ENCODE measurements around the gene SYK. TPM values are rescaled to one million over a fixed set of nuclear protein-coding genes. Genes with fewer than 3 reads are reported as not detected.

Gene SYK
- total RNA-seq, 1 donor from 2014 or later, result 0.18 TPM

DNA sequence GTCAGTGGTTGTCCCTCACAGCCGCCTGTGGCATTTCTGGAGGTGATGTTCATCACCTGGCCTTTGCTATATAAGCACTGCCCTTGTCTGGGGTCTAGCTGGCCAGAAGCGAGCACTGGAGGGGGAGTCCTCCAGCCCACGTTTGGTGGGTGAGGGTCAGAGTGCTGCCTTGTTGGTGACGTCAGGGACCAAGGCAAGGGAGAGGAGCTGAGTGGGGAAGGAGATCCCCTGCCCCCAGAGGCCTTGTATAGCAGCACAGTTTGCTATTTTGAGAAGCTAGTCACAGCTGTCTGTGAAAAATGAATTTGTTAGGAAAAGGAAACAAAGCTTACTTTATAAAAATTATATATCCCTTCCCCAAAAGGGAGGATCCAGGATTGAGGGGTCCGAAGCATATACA lies 49.8 kb downstream of the SYK start:
- intact Hi-C loops (cut with micrococcal nuclease), result no loop called here
- Mint-ChIP-seq H3K4me1 (ENCODE audit: low read depth) (no peaks in the 10 kb centered on the region), H3K27me3 (ENCODE audit: insufficient read depth) (peaks cover 16% of the 10 kb centered on the region), H3K4me3 (no peak overlapping the region), H3K36me3 (ENCODE audit: low read depth) (no peaks in the 10 kb centered on the region), H3K9me3 (no peaks in the 10 kb centered on the region), H3K27ac (no peak overlapping the region)
- DNase-seq (ENCODE audit: low spot score), result no peak

DNA sequence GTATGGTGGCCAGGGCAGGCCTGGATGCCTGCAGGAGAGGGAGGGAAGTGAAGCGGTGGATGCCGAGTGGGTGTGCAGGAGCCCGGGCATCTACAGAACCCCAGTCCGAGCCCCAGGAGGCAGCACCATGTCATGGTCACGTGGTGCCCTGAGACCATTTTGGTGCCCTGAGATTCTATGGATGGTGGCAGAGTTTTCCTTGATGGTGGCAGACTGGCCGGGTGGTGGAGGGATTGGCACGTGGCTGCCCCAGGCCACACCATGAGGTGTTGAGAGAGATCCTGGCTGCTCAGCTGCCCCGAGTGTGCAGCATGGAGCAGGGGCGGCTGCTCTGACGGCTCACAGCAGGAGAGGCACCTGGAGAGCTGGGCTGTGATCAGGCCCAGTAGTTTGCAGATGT lies 52.3 kb downstream of the SYK start:
- Mint-ChIP-seq H3K9me3 (no peaks in the 10 kb centered on the region), H3K4me3 (no peak overlapping the region), H3K27ac (no peak overlapping the region), H3K36me3 (ENCODE audit: low read depth) (no peaks in the 10 kb centered on the region), H3K4me1 (ENCODE audit: low read depth) (peaks cover 4% of the 10 kb centered on the region), H3K27me3 (ENCODE audit: insufficient read depth) (peaks cover 17% of the 10 kb centered on the region)
- DNase-seq (ENCODE audit: low spot score), result no peak
- intact Hi-C loops (cut with micrococcal nuclease), result no loop called here

DNA sequence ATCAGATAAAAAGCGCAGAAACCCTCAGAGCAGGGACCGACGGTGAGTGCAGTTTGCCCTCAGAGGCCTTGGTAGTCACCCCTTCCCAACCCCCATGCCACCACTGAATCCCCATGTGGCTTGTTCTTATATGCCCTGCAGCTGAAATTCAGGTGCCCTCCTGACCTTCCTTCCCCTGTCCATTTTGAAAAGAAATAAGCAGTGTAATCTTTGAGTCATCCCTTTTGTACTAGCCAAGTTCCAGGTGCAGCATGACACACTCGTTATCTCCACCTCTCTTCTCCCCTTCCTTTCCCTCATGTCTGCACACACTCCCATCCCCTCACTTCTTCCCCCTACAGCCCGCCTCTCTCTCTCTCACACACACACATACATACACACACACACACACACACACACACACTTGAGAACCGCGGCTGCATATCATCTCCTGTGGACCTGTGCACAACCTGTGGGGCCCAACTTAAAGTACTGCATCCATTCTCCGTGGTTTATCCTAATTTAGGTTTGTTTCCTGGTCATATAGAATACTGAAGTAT lies 53.1 kb downstream of the SYK start:
- Mint-ChIP-seq H3K4me1 (ENCODE audit: low read depth) (peaks cover 8% of the 10 kb centered on the region), H3K27me3 (ENCODE audit: insufficient read depth) (peaks cover 17% of the 10 kb centered on the region), H3K36me3 (ENCODE audit: low read depth) (no peaks in the 10 kb centered on the region), H3K27ac (no peak overlapping the region), H3K4me3 (no peak overlapping the region), H3K9me3 (no peaks in the 10 kb centered on the region)
- intact Hi-C loops (cut with micrococcal nuclease), result no loop called here
- DNase-seq (ENCODE audit: low spot score), result no peak

DNA sequence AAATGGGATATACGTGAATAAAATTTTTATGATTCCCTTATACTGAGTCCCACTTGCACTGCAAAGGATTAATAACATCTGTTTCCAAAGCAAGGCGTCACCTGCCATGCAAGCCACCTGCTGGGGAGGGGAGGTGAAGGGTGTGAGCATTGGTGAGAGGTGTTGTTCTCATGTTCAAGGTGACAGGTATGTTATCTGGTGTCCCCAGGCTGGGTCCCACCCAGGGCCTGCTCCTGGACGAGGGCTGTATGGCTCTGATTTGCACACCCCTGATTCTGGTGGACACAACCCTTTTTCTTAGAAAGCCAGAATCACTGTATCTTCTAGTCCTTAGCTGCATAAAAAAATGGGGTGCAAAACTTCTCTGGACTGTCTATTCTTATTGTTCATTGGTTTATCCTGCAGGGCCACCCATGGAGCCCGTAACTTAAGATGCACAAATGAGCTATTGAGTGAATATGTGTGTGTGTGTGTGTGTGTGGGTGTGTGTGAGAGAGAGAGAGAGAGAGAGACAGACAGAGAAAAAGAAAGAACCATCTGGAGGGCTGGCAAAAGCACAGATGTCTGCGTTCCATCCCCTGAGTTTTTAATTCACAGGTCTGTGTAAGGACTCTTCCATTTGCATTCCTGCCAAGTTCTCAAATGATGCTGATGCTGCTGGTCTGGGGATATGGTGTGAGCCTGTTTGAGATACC lies 53.7 kb downstream of the SYK start:
- no peak for DNase-seq (ENCODE audit: low spot score)
- Mint-ChIP-seq H3K36me3 (ENCODE audit: low read depth) (no peaks in the 10 kb centered on the region), H3K4me3 (no peak overlapping the region)

DNA sequence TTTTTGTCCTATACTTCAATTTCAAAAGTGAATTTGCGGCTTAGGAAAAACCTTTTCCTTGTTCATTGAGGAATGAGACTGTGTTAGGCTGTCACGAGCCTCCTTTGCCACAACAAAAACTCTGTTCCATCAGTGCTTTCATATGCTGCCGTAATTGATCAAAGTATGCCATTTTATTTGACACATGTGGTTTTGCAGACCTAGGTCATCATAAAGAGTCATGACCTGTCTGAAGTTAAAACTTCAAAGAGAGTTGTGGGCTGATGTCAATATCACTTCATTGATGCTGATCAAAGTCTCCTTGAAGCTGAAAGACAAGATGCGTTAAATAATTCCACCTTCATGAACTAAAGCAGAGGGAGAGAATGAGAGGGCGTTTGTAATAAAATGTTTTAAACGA lies 55.5 kb downstream of the SYK start:
- Mint-ChIP-seq H3K36me3 (ENCODE audit: low read depth) (no peaks in the 10 kb centered on the region), H3K27ac (no peak overlapping the region), H3K4me3 (no peak overlapping the region), H3K27me3 (ENCODE audit: insufficient read depth) (peaks cover 17% of the 10 kb centered on the region), H3K4me1 (ENCODE audit: low read depth) (peaks cover 8% of the 10 kb centered on the region), H3K9me3 (no peaks in the 10 kb centered on the region)
- no peak for DNase-seq (ENCODE audit: low spot score)
- intact Hi-C loops (cut with micrococcal nuclease), result no loop called here

More for the DNA sequence above, 53.7 kb downstream of the SYK start:
- no peak overlapping the region for H3K27ac Mint-ChIP-seq
- peaks cover 17% of the 10 kb centered on the region for H3K27me3 Mint-ChIP-seq (ENCODE audit: insufficient read depth)
- H3K9me3 Mint-ChIP-seq, result no peaks in the 10 kb centered on the region
- intact Hi-C loops (cut with micrococcal nuclease), result no loop called here
- peaks cover 8% of the 10 kb centered on the region for H3K4me1 Mint-ChIP-seq (ENCODE audit: low read depth)

- no peak overlapping the region for H3K27ac Mint-ChIP-seq
- H3K27me3 Mint-ChIP-seq (ENCODE audit: insufficient read depth), result peaks cover 17% of the 10 kb centered on the region
- intact Hi-C loops (cut with micrococcal nuclease), result no loop called here
- H3K9me3 Mint-ChIP-seq, result no peaks in the 10 kb centered on the region
- peaks cover 8% of the 10 kb centered on the region for H3K4me1 Mint-ChIP-seq (ENCODE audit: low read depth)
- H3K36me3 Mint-ChIP-seq (ENCODE audit: low read depth), result no peaks in the 10 kb centered on the region
- DNase-seq (ENCODE audit: low spot score), result no peak
- H3K4me3 Mint-ChIP-seq, result no peak overlapping the region
Measured at GRCh38 chr9:90857855-90858254, 56.2 kb downstream of the SYK start.

DNA sequence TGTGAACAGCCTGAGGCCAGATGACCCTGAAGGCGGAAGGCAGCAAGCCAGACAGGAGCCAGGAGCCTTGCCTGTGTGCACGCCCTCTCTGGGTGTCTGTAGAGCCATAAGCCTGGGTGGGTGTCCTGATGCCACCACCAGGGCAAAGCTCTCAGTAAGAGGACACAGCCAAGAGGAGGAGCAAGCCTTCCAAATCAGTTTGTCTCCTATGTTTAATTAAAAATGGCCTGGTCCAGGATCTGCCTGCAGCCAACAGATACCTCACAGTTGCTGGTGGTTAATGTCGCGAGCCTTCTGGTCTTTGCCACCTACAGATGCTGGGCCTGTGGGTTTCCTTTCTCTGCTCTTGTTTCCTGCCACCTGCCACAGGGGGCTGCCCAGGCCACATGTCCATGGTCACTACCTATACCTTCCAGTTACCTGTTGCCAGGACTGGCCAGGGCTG lies 56.9 kb downstream of the SYK start:
- no peak for DNase-seq (ENCODE audit: low spot score)
- Mint-ChIP-seq H3K36me3 (ENCODE audit: low read depth) (no peaks in the 10 kb centered on the region), H3K4me1 (ENCODE audit: low read depth) (peaks cover 8% of the 10 kb centered on the region), H3K4me3 (no peak overlapping the region), H3K9me3 (no peaks in the 10 kb centered on the region), H3K27me3 (ENCODE audit: insufficient read depth) (peaks cover 17% of the 10 kb centered on the region), H3K27ac (no peak overlapping the region)
- intact Hi-C loops (cut with micrococcal nuclease), result no loop called here

DNA sequence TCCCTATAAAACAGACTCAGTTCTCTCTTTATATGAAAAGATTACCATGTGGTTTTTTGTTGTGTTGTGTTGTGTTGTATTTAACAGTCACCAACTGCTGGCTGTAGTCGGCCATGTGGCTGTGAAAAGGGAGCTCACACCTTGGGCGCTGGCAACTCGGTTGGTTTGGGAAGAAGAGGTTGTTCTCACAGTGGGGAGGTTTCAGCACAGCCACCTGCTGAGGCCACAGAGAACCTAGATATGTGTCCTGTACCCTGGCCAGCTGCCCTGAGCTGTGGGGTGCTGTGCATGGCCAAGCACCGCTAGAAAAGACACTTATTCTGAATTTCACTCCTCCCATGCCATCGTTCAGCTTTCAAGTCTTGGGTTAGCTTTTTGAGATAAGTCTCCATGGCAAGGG lies 58.8 kb downstream of the SYK start:
- Mint-ChIP-seq H3K9me3 (no peaks in the 10 kb centered on the region), H3K27me3 (ENCODE audit: insufficient read depth) (peaks cover 17% of the 10 kb centered on the region), H3K36me3 (ENCODE audit: low read depth) (no peaks in the 10 kb centered on the region), H3K4me1 (ENCODE audit: low read depth) (peaks cover 18% of the 10 kb centered on the region), H3K4me3 (no peak overlapping the region), H3K27ac (no peak overlapping the region)
- DNase-seq (ENCODE audit: low spot score), result no peak
- intact Hi-C loops (cut with micrococcal nuclease), result no loop called here

GRCh38 chr9:90860826-90861225 lies 59.2 kb downstream of the SYK start:
- DNase-seq (ENCODE audit: low spot score), result no peak
- H3K9me3 Mint-ChIP-seq, result no peaks in the 10 kb centered on the region
- H3K4me3 Mint-ChIP-seq, result no peak overlapping the region
- no peak overlapping the region for H3K27ac Mint-ChIP-seq
- H3K36me3 Mint-ChIP-seq (ENCODE audit: low read depth), result no peaks in the 10 kb centered on the region
- peaks cover 20% of the 10 kb centered on the region for H3K4me1 Mint-ChIP-seq (ENCODE audit: low read depth)
- H3K27me3 Mint-ChIP-seq (ENCODE audit: insufficient read depth), result peaks cover 13% of the 10 kb centered on the region
- intact Hi-C loops (cut with micrococcal nuclease), result no loop called here

DNA sequence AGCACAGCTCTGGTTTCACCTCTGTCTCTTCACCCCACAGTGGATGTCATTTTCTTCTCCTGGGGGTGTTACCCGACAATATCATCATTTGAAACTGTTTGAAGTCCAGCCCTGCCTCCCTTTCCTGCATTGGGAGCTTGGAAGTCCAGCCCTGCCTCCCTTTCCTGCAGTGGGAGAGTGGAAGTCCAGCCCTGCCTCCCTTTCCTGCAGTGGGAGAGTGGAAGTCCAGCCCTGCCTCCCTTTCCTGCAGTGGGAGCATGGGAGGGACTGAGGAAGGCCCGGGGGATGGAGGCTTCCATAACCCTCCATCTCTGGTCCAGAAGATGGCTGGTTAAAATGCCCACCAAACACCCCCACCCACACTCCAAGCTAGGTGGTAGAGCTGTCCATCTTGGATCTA lies 59.8 kb downstream of the SYK start:
- intact Hi-C loops (cut with micrococcal nuclease), result no loop called here
- Mint-ChIP-seq H3K9me3 (no peaks in the 10 kb centered on the region), H3K27me3 (ENCODE audit: insufficient read depth) (peaks cover 9% of the 10 kb centered on the region), H3K27ac (no peak overlapping the region), H3K4me3 (no peak overlapping the region), H3K4me1 (ENCODE audit: low read depth) (peaks cover 20% of the 10 kb centered on the region), H3K36me3 (ENCODE audit: low read depth) (no peaks in the 10 kb centered on the region)
- no peak for DNase-seq (ENCODE audit: low spot score)

- DNase-seq (ENCODE audit: low spot score), result no peak
- Mint-ChIP-seq H3K27me3 (ENCODE audit: insufficient read depth) (peaks cover 5% of the 10 kb centered on the region), H3K27ac (no peak overlapping the region), H3K9me3 (no peaks in the 10 kb centered on the region), H3K4me3 (no peak overlapping the region), H3K4me1 (ENCODE audit: low read depth) (peaks cover 20% of the 10 kb centered on the region), H3K36me3 (ENCODE audit: low read depth) (no peaks in the 10 kb centered on the region)
- intact Hi-C loops (cut with micrococcal nuclease), result no loop called here
Measured at GRCh38 chr9:90861826-90862740, 60.5 kb downstream of the SYK start.

DNA sequence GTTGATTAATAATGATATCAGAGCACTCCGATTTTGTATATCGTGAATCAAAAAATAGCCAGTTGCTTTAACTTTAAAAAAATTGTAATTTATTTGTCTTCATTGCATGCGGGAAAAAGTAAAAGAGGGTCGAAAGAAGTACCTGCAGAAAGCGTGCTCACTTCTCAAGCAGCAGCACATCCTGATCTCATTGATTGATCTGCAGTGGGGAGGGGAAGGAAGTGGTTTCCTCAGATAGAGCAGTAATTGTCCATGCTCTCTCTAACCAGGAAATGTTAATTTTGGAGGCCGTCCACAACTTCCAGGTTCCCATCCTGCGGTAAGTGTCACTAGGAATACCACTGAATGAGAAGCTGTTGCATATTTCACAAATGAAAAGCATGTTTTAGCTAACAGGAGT lies 63.2 kb downstream of the SYK start:
- Mint-ChIP-seq H3K4me3 (no peak overlapping the region), H3K4me1 (ENCODE audit: low read depth) (peaks cover 12% of the 10 kb centered on the region), H3K27me3 (ENCODE audit: insufficient read depth) (peaks cover 6% of the 10 kb centered on the region), H3K36me3 (ENCODE audit: low read depth) (no peaks in the 10 kb centered on the region), H3K9me3 (no peaks in the 10 kb centered on the region), H3K27ac (no peak overlapping the region)
- DNase-seq (ENCODE audit: low spot score), result no peak
- intact Hi-C loops (cut with micrococcal nuclease), result no loop called here

DNA sequence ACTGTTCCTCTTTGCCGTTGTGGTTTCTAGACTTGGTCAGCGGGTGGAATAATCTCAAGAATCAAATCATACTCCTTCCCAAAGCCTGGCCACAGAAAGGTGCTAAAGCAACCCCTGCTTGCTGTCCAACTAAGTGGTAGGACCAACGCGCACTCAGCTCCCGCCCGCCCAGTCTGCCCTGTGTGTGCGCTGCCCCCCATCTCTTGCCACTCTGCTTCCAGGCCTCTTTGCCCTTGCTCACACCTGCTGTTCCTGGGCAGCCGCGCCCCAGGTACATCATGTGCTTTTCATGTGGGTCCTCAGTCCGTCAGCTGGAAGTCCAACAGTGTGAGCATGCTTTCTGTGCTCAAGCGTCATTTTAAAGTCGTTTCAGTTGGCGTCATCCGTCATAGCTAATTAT lies 65.5 kb downstream of the SYK start:
- Mint-ChIP-seq H3K27ac (no peak overlapping the region), H3K4me1 (ENCODE audit: low read depth) (peaks cover 12% of the 10 kb centered on the region), H3K36me3 (ENCODE audit: low read depth) (no peaks in the 10 kb centered on the region), H3K27me3 (ENCODE audit: insufficient read depth) (peaks cover 17% of the 10 kb centered on the region), H3K4me3 (no peak overlapping the region), H3K9me3 (no peaks in the 10 kb centered on the region)
- intact Hi-C loops (cut with micrococcal nuclease), result no loop called here
- no peak for DNase-seq (ENCODE audit: low spot score)

All from activated T-helper 1 cell treated with anti-CD3 and anti-CD28 coated beads, Interleukin-12 subunit alpha, Interleukin-12 subunit beta, Interleukin-2, Interleukin-4 antibody, amounts not matched to agents 30 ng/mL and 10 ng/mL and 1 ng/mL, durations not matched to agents 14 hours and 24 hours and 36 hours (primary cell).